HepG2 (cell line): Measurements from ENCODE around the gene ZDHHC6. TPM values are rescaled to one million over a fixed set of nuclear protein-coding genes. Genes with fewer than 3 reads are reported as not detected.

Experiments used
- ADNP ChIP-seq: sonication (generic); formaldehyde crosslinking; IDR thresholded peaks from 2 replicates; pipeline ENCODE4 v1.4.0; 2020; ENCODE audit warnings: missing genetic modification reagents
- FIP1L1 ChIP-seq: fragments of 200-400 bp; formaldehyde crosslinking; IDR thresholded peaks from 2 replicates; pipeline ENCODE4 v1.6.1; 2018; ENCODE audit warnings: low read depth, mild to moderate bottlenecking, low read length, moderate library complexity, borderline replicate concordance; ENCODE audit not compliant: insufficient read depth
- GATA4 ChIP-seq: sonication (generic); IDR thresholded peaks from 2 replicates; pipeline ENCODE4 v1.6.1; 2016; ENCODE audit warnings: antibody characterized with exemption, low read depth, borderline replicate concordance
- GLI4 ChIP-seq: sonication (generic); formaldehyde crosslinking; IDR thresholded peaks from 2 replicates; pipeline ENCODE4 v1.5.1; 2020; ENCODE audit warnings: missing genetic modification reagents, mild to moderate bottlenecking, moderate library complexity, borderline replicate concordance
- HES4 ChIP-seq: sonication (generic); formaldehyde crosslinking; IDR thresholded peaks from 2 replicates; pipeline ENCODE4 v1.9.0; 2021; ENCODE audit warnings: mild to moderate bottlenecking, missing genetic modification reagents, borderline replicate concordance
- HNF4G ChIP-seq, 2 experiments: sonication (generic) in 1 of 2; formaldehyde crosslinking in 1 of 2; IDR thresholded peaks; 2 replicates each; pipeline versions ENCODE4 v1.4.0 to v1.6.1; 2011 to 2020; ENCODE audit warnings: borderline replicate concordance in 2 of 2, low read depth in 2 of 2, mild to moderate bottlenecking in 2 of 2, low read length in 1 of 2, missing genetic modification reagents in 1 of 2, moderate library complexity in 1 of 2
- HOXA5 ChIP-seq: sonication (generic); formaldehyde crosslinking; IDR thresholded peaks from 2 replicates; pipeline ENCODE4 v1.4.0; 2020; ENCODE audit warnings: missing genetic modification reagents
- MZF1 ChIP-seq: sonication (generic); formaldehyde crosslinking; IDR thresholded peaks from 2 replicates; pipeline ENCODE4 v1.8.1; 2023; ENCODE audit warnings: mild to moderate bottlenecking, missing genetic modification reagents, borderline replicate concordance
- PAWR ChIP-seq: sonication (generic); formaldehyde crosslinking; IDR thresholded peaks from 2 replicates; pipeline ENCODE4 v1.4.0; 2020; ENCODE audit warnings: missing genetic modification reagents, mild to moderate bottlenecking, borderline replicate concordance
- POLR2AphosphoS5 ChIP-seq: IDR thresholded peaks from 2 replicates; pipeline ENCODE4 v1.6.1; 2012; ENCODE audit warnings: low read depth, low read length
- SMAD1 ChIP-seq: sonication (generic); formaldehyde crosslinking; IDR thresholded peaks from 2 replicates; pipeline ENCODE4 v1.4.0; 2020; ENCODE audit warnings: missing genetic modification reagents, low read depth, mild to moderate bottlenecking, borderline replicate concordance
- SMAD9 ChIP-seq: sonication (generic); formaldehyde crosslinking; IDR thresholded peaks from 2 replicates; pipeline ENCODE4 v1.5.1; 2020; ENCODE audit warnings: mild to moderate bottlenecking, missing genetic modification reagents
- SPEN ChIP-seq: sonication (generic); formaldehyde crosslinking; IDR thresholded peaks from 2 replicates; pipeline ENCODE4 v1.5.1; 2020; ENCODE audit warnings: low read depth, mild to moderate bottlenecking, missing genetic modification reagents
- TEAD2 ChIP-seq: sonication (generic); formaldehyde crosslinking; IDR thresholded peaks from 2 replicates; pipeline ENCODE4 v1.9.0; 2021; ENCODE audit warnings: missing genetic modification reagents
- TGIF2 ChIP-seq: IDR thresholded peaks from 2 replicates; pipeline ENCODE4 v1.6.1; 2016; ENCODE audit warnings: control low read depth, missing compliant biosample characterization
- UBTF ChIP-seq: sonication (generic); formaldehyde crosslinking; IDR thresholded peaks from 2 replicates; pipeline ENCODE4 v1.4.0; 2020; ENCODE audit warnings: mild to moderate bottlenecking, missing genetic modification reagents
- YEATS2 ChIP-seq: sonication (generic); formaldehyde crosslinking; IDR thresholded peaks from 2 replicates; pipeline ENCODE4 v1.4.0; 2020; ENCODE audit warnings: missing genetic modification reagents, borderline replicate concordance
- ZBTB2 ChIP-seq: sonication (generic); formaldehyde crosslinking; IDR thresholded peaks from 2 replicates; pipeline ENCODE4 v1.8.0; 2022; ENCODE audit warnings: low read depth, missing genetic modification reagents
- ZKSCAN8 ChIP-seq: IDR thresholded peaks from 2 replicates; pipeline ENCODE4 v1.6.1; 2016; ENCODE audit warnings: borderline replicate concordance, missing genetic modification reagents, missing compliant biosample characterization
- ZNF382 ChIP-seq: sonication (generic); formaldehyde crosslinking; IDR thresholded peaks from 2 replicates; pipeline ENCODE4 v1.5.0; 2020; ENCODE audit warnings: missing genetic modification reagents, mild to moderate bottlenecking, borderline replicate concordance
- ZNF431 ChIP-seq: sonication (generic); formaldehyde crosslinking; IDR thresholded peaks from 2 replicates; pipeline ENCODE4 v1.9.0; 2022; ENCODE audit warnings: missing genetic modification reagents, low read depth, mild to moderate bottlenecking, borderline replicate concordance
- ZNF546 ChIP-seq: sonication (generic); formaldehyde crosslinking; conservative IDR thresholded peaks from 2 replicates; pipeline ENCODE4 v1.8.1; 2023; ENCODE audit warnings: mild to moderate bottlenecking, missing genetic modification reagents
- ZNF747 ChIP-seq: sonication (generic); formaldehyde crosslinking; IDR thresholded peaks from 2 replicates; pipeline ENCODE4 v1.8.1; 2023; ENCODE audit warnings: missing genetic modification reagents, mild to moderate bottlenecking, borderline replicate concordance
- ZNF782 ChIP-seq: sonication (generic); formaldehyde crosslinking; IDR thresholded peaks from 2 replicates; pipeline ENCODE4 v1.4.0; 2020; ENCODE audit warnings: missing genetic modification reagents, mild to moderate bottlenecking, borderline replicate concordance
- polyA plus RNA-seq, 8 experiments: library from polyadenylated mRNA; depleted of rRNA in 3 of 8; stranded (reverse) in 7 of 8; unstranded in 1 of 8; fragments of >200 nt; fragmentation: Illumina TruSeq in 4 of 8; extraction: Trizol in 4 of 8; gene quantifications; 2 replicates each; pipeline versions ENCODE4 v1.2.1 to v1.2.3, GENCODE V29; 2011 to 2016; ENCODE audit warnings: low read depth in 4 of 8, missing spikeins in 1 of 8, mixed read lengths in 1 of 8; ENCODE audit not compliant: insufficient read depth in 1 of 8
- total RNA-seq, 5 experiments: library from RNA; depleted of rRNA; stranded (reverse); fragments of >200 nt; fragmentation: Illumina TruSeq; extraction: Trizol; gene quantifications; 2 replicates each; pipeline ENCODE4 v1.2.3, GENCODE V29; 2016; ENCODE audit warnings: low read depth in 1 of 5

Gene ZDHHC6
- total and polyA plus RNA-seq, 2 of the 13 experiments (the other 11 are each of a cell fraction or from before 2014, with no cell fraction given): 20.9 to 49.4 TPM

GRCh38 chr10:112446855-112447619 is at the start of gene ZDHHC6, which contains the start of gene VTI1A (continued):
- TF ChIP-seq SMAD1 (CRISPR knock-in tag): no peak
- peak; percentile 85 for TF ChIP-seq UBTF (CRISPR knock-in tag)
- no peak for TF ChIP-seq SMAD9 (CRISPR knock-in tag)
- no peak for TF ChIP-seq TEAD2
- TF ChIP-seq ZNF782 (CRISPR knock-in tag): 0 out of 2 replicates have a peak, but pooled peaks have one; percentile 42
- TF ChIP-seq ZNF382 (CRISPR knock-in tag): no peak
- 0 out of 2 replicates have a peak, but pooled peaks have one; percentile 9 for TF ChIP-seq ZKSCAN8 (CRISPR knock-in tag)
- peak; percentile 87; the same call in 1 of the 2 replicates for TF ChIP-seq ZNF546
- no peak for TF ChIP-seq HNF4G (IDR thresholded peaks at IDR 0.05; ENCODE audit: borderline replicate concordance, low read depth, low read length)
- 0 out of 2 replicates have a peak, but pooled peaks have one; percentile 15 for TF ChIP-seq HNF4G (CRISPR knock-in tag; IDR thresholded peaks at IDR 0.05; ENCODE audit: borderline replicate concordance, low read depth)
- peak; percentile 54; the same call in 1 of the 2 replicates for TF ChIP-seq TGIF2 (CRISPR knock-in tag)
- TF ChIP-seq ZNF747 (CRISPR knock-in tag): no peak
- no peak for TF ChIP-seq MZF1
- no peak for TF ChIP-seq HES4
- TF ChIP-seq ZNF431 (CRISPR knock-in tag): 0 out of 2 replicates have a peak, but pooled peaks have one; percentile 44
- 0 out of 2 replicates have a peak, but pooled peaks have one; percentile 36 for TF ChIP-seq FIP1L1
- peak; percentile 44; the same call in 1 of the 2 replicates for TF ChIP-seq GLI4 (CRISPR knock-in tag)
- TF ChIP-seq ZBTB2 (CRISPR knock-in tag): peak; percentile 63; the same call in 1 of the 2 replicates
- peak; percentile 83; the same call in 1 of the 2 replicates for TF ChIP-seq HOXA5 (CRISPR knock-in tag)
- TF ChIP-seq YEATS2 (CRISPR knock-in tag): peak; percentile 39; the same call in 1 of the 2 replicates
- peak; percentile 12; the same call in 1 of the 2 replicates for TF ChIP-seq GATA4
- peak; percentile 69 for TF ChIP-seq POLR2AphosphoS5
- TF ChIP-seq SPEN: peak; percentile 36; the same call in 1 of the 2 replicates
- no peak; the same call in 1 of the 2 replicates for TF ChIP-seq PAWR
- TF ChIP-seq ADNP (CRISPR knock-in tag): no peak
